GM18861 (cell line): ENCODE data around the gene DIP2A.

Experiments
- ATAC-seq: cut with Tn5 transposase; IDR thresholded peaks from one replicate; pipeline ENCODE4 v1.9.1; 2021; ENCODE audit not compliant: unreplicated experiment

Gene DIP2A

GRCh38 chr21:46581780-46582307 is 123.2 kb downstream of the DIP2A start:
- no peak for ATAC-seq

DNA sequence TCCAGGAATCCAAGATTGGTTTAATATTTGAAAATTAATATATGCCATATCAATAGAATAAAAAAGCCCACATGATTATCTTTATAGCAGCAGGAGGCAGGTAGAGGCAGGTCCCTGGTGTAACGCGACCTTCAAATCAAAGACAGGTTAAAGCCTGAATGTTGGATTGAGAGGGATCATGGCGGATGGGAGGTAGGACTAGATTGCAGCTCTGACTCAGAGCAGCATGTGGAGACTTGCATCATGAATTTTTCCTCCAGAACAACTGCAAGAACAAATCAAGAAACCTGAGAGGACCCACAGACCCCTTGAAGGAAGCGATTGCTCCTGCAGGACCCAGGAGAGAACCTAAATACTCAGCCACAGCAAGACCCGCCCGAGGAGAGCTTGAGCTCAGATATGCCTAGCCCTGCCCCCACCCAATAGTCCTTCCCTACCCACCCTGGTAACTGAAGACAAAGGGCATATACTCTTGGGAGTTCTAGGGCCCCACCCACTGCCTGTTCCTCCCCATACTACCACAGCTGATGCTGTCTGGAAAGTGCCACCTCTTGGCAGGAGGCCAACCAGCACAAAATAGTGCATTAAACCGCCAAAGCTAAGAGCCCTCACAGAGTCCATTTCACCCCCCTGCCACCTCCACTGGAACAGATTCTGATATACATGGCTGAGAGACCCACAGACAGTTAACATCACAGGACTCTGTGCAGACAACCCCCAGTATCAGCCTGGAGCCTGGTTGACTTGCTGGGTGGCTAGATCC is 126.7 kb downstream of the DIP2A start:
- no peak for ATAC-seq

DNA sequence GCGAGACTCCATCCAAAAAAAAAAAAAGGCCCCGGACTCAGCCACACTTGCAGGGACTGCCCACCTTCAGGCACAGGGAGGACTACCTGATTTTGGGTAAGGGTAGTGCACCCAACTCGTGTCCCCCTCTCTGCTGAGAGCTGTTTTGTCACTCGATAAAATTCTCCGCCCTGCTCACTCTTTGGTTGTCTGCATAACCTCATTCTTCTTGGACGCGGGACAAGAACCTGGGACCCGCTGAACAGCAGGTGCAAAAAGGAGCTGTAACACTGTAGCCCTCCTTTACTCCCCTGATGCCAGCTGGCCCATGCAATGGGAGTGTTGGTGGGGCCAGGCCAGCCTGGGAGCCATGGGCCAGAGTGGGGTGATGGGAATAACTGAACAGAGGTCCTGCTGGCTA is 135.6 kb downstream of the DIP2A start:
- no peak for ATAC-seq

DNA sequence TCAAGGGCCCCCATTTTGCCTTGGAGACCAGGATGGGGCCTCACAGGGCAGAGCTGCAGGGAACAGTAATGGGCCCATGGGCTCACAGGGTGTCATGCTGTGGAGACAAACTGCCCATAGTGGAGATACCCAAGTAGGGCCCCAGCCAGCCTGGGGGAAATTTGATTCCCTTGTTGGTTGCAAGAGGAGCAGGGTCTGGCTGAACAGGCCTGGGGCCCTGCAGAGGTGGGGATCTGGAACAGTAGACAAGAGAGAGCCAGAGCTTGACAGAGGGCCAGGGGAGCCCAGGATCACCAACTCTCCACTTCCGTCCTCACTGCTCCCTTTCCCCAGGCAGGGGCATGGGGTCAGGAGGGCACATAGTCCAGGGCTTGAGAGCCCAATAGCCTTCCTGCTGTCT is 137.5 kb downstream of the DIP2A start:
- ATAC-seq: no peak

DNA sequence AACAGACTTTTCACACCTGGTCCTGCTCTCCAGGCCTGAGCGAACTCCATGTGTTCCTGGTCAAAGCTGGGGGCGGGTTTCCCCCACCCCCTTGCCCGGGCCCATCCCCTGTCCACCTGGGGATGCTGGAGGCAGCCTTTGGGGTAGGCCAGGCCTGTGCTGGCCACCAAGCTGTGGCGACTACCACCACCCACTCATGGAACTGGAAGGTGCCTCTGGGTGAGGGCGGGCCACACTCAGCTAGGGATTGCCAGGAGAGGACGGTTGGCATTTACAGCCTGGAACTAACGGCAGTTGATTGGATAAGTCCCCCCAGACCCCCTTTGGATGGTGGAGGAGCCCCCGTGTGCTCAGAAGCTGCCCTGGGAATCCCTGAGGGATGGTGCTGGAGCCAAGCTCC is 138.3 kb downstream of the DIP2A start:
- no peak for ATAC-seq

DNA sequence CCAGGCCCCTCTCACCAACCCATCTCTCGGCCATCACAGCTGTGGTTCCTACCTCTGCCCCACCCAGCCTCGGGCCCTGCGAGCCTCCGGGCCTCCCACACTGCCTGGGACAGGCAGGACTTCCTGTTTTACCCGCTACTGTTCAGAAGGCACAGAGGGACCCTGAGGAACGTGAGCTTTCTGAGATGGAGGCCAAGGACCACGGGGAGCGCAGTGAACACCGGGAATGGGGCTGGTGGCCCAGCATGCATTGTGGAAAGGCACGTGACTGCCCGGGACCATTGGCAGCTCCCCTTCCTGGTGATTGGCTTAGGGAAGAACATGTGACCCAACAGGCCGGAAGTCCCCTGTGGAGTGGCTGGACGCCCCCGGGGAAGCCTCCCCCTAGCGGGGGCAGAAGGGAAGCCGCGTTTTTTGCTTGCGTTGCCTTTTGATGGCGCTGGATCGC is 139.2 kb downstream of the DIP2A start:
- ATAC-seq: no peak

- no peak for ATAC-seq
These were observed 140.2 kb downstream of the DIP2A start for GRCh38 chr21:46598581-46599572.

DNA sequence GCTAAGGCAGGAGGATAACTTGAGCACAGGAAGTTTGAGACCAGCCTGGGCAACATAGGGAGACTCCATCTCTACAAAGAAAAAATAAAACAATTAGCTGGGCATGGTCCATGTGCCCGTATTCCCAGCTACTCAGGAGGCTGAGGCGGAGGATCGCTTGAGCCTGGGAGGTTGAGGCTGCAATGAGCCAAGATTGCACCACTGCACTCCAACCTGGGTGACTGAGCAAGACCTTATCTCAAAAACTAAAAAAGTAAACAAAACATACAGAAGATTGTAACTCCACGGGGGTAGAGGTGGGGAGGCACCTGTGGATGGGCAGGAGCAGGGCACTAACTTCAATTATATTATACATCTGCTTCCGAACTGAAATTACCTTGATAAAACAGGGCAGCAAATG is 141.6 kb downstream of the DIP2A start:
- no peak for ATAC-seq

GRCh38 chr21:46600978-46601377 is 142.3 kb downstream of the DIP2A start:
- no peak for ATAC-seq

DNA sequence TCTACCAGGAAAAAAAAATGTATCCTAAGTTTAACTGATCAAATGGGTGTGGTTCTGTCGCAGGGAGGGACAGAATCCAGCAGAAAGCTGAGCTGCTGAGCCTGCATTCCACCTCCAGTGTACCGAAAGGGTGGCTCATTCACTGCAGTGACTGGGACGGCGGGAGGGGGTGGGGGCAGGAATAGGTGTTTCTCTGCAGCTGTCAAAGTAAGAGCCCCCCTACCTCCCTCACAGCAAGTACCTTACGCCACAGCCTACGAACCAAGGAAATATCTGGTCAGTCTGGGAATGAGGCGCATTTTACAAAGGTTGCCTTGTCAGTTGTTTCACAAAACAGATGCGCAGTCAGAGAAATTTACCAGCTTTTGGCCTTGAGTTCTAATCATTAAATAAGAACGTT is 144.5 kb downstream of the DIP2A start:
- no peak for ATAC-seq

- no peak for ATAC-seq
These were observed 145.8 kb downstream of the DIP2A start for GRCh38 chr21:46604329-46604974.

DNA sequence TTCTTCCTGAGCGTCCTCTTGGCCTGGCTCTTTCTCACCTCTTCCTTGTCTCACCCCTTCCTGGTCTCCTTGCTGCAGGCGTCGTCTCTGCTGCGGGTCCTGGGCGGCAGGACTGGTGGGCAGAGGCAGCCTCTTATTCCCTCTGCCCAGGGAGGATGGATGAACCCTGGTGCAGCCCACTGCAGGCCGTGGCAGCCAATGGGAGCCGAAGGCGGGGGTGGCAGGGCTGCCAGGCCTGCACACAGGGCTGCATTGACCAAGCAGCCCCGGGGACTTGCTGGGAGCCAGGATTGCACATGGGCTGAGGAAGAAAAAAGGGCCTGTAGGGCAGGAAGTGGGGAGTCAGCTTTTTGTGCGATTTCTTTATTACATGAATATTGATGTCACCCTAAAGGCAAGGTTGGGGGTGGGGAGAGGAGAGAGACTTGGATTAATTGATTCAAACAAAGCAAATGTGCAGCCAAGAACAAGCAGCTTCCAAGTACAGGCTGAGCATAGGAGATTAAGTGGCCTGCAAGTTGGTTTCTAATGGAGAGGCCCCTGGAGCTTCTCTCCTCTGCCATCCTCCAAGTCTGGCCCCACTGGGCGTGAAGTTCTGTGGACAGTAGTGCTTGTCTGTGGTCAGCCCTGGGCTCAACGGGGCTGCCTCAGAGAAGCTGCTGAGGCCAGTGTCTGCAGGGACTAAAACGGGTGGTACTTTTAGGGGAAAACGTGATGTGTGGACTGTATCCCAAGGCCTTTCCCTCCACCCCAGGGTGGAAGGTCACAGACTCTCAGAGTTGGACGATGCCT is 146.5 kb downstream of the DIP2A start, which contains the start of gene S100B:
Gene S100B (minus strand): TSS at position 108 of the 792 bp plus-strand sequence. CDS start 2,667 bp downstream, outside the sequence.
- ATAC-seq: no peak

GRCh38 chr21:46605767-46606426 is 147.2 kb downstream of the DIP2A start:
- no peak for ATAC-seq

DNA sequence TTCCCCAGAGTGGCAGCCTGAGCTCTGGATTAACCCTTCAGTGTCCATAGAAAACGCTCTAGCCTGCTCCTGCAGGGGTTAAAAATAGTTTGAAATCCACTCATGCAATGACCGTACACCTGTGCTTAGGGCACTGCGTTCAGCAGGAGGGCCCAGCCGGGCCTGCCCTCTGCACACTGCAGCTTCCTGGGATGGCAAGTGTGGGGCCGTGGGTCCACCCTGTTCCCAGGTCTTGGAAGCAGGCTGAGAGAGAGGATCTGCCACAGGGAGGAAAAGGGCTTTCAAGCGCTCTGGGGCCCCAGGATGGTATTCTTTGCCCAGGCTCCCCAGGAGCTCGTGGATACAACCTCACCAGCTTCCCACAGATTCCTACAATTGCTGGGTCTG is 147.7 kb downstream of the DIP2A start:
- no peak for ATAC-seq

DNA sequence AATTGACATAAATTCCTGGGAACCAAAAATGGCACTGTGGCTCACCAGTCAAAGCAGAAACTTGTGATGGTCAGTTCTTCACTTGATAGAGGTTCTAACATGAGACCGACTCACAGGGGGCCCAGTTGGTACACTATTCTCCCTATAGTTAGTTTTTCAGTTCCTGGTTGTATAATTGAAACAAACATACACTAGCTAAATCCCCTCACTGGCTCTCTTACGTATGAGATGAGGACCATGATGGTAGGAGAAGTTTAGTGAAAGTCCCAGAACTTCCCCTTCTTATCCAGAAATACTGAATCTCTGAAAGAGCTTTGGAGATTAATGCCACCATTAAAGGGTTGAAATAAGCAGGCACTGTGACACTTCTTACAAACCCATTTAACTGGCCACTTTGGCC is 148.9 kb downstream of the DIP2A start:
- ATAC-seq: no peak

GRCh38 chr21:46608672-46609111 is 150.0 kb downstream of the DIP2A start:
- no peak for ATAC-seq

- no peak for ATAC-seq
These were observed 151.5 kb downstream of the DIP2A start for GRCh38 chr21:46610018-46610701.

DNA sequence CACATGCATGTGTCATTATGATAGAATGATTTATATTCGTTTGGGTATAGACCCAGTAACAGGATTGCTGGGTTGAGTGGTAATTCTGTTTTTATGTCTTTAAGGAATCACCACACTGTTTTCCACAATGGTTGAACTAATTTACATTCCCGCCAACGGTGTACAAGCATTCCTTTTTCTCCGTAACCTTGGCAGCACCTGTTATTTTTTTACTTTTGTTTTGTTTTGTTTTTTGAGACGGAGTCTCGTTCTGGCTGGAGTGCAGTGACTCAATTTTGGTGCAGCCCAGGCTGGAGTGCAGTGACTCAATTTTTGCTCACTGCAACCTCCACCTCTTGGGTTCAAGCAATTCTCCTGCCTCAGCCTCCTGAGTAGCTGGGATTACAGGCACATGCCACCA is 154.7 kb downstream of the DIP2A start:
- no peak for ATAC-seq

DNA sequence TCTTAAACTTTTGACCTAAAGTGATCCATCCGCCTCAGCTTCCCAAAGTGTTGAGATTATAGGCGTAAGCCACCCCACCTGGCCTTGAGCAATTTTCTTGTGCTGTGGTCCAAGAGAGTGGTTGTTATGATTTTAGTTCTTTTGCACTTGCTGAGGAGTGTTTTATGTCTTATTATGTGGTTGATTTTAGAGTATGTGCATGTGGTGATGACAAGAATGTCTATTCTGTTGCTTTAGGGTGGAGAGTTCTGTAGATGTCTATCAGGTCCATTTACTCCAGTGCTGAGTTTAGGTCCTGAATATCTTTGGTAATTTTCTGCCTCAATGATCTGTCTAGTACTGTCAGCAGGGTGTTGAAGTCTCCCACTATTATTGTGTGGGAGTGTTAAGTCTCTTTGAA is 157.4 kb downstream of the DIP2A start:
- no peak for ATAC-seq
